Dendritic cell treated with granulocyte-macrophage colony-stimulating factor and Interleukin-4, amounts not matched to agents 40 ng/mL and 50 ng/mL, for 4 days (primary cell): ENCODE measurements around the gene MERTK.
"Not testable (repeated sequence)": the region's sequence is repeated elsewhere in the genome, so short reads cannot be mapped to it uniquely, and the experiment has no call there.

Experiments used
- H3K27ac Mint-ChIP-seq: one replicate; pipeline ENCODE4 v1.8.0; 2022; ENCODE audit warnings: mild to moderate bottlenecking, mixed read lengths
- H3K27me3 Mint-ChIP-seq: one replicate; pipeline ENCODE4 v1.8.0; 2022; ENCODE audit warnings: mild to moderate bottlenecking, mixed read lengths
- H3K36me3 Mint-ChIP-seq: one replicate; pipeline ENCODE4 v1.8.0; 2022; ENCODE audit warnings: low read depth, mixed read lengths
- H3K4me1 Mint-ChIP-seq: one replicate; pipeline ENCODE4 v1.8.0; 2022; ENCODE audit warnings: low read depth, mixed read lengths
- H3K4me3 Mint-ChIP-seq: one replicate; pipeline ENCODE4 v1.8.0; 2022; ENCODE audit warnings: mild to moderate bottlenecking, moderate library complexity, mixed read lengths
- H3K9me3 Mint-ChIP-seq: one replicate; pipeline ENCODE4 v1.8.0; 2022; ENCODE audit warnings: mixed read lengths
- intact Hi-C: fragments of 100-400 bp; cut with micrococcal nuclease; formaldehyde crosslinking; loops from one replicate; pipeline ENCODE4 v1.15.0; 2022

The MERTK gene

DNA sequence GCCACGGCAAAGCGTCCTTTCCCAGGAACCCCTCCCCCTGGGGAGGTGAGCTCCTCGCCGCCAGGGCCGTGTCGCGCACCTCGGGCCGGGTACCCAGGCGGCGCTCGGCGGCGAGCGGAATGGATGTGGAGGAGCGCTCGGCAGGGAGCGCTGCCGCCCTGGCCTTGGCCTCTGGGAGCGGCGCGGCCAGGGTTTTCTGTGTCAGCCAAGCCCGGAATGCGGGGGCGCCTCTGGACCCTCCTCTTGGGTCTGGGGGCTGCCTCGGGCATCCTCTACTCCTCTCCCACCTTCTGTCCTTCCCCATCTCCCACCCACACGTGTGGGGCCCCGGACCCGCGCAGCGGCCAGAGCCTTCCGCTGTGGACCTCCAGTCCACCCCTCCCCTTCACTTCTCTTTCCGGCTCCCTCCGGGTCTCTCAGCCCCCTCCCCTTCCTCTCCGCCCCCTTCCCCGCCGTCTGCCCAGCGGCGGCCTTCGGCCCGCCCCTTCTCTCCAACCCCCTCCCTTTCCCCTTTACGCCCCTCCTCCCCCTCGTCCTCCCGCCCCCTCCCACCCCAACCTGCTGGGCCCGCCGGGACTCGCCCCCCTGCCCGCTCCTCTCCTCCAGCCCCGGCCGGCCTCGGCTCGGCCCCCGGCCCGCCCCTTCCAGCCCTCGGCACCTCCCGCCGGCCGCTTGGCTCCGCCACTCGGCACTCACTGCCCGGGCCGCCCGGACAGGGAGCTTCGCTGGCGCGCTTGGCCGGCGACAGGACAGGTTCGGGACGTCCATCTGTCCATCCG lies at the start of gene MERTK:
MERTK (plus strand) TSS at position 684 of the 779 bp plus-strand sequence. CDS start 129 bp downstream, outside the sequence.
- no peaks in the 10 kb centered on the region for H3K9me3 Mint-ChIP-seq
- peaks cover 41% of the 10 kb centered on the region for H3K27me3 Mint-ChIP-seq
- peak within 1 kb of the TSS; percentile 80 for H3K27ac Mint-ChIP-seq
- intact Hi-C loops: no loop called here
- H3K36me3 Mint-ChIP-seq: no peaks in the 10 kb centered on the region
- peak within 1 kb of the TSS; percentile 80 for H3K4me3 Mint-ChIP-seq
- H3K4me1 Mint-ChIP-seq: peaks cover 39% of the 10 kb centered on the region

DNA sequence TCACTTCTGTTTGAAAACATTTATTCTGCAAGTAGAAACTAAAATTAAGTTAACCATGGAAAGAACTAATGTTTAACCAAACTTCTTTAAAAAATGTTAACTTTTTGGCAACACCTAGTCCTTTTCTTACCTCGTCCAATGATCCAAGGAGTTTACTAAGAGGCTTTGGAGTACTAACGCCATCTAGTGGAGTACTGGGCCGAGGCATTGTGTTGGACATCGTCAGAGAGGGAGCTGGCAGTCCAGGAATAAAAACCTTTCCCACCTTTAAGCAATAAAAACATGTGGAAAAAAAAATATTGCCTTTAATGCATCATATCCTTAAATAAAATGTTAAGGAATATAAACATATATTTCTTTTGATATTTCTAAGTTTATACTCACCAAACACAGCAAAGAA lies 47.8 kb upstream of the MERTK start:
- H3K9me3 Mint-ChIP-seq, intact Hi-C loops, H3K27me3 Mint-ChIP-seq, H3K4me1 Mint-ChIP-seq, H3K4me3 Mint-ChIP-seq, H3K27ac Mint-ChIP-seq: not testable (repeated sequence)
- H3K36me3 Mint-ChIP-seq: peaks cover 70% of the 10 kb centered on the region

DNA sequence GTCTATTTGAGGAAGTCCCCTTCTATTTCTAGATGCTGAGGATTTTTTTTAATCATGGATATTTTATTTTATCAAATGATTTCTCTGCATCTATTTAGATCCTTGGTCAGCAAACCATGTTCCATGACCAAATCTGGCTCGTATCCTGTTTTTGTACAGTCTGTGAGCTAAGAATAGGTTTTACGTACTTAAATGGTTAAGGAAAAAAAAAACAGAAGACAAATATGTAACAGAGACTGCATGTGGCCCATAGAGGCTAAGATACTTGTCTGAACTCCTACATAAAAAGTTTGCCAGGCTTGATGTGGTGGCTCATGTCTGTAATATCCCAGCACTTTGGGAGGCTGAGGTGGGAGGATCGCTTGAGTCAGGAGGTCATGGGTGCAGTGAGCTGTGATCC lies 45.9 kb upstream of the MERTK start:
- H3K27ac Mint-ChIP-seq, H3K4me3 Mint-ChIP-seq, H3K27me3 Mint-ChIP-seq, H3K4me1 Mint-ChIP-seq, H3K9me3 Mint-ChIP-seq, intact Hi-C loops: not testable (repeated sequence)
- H3K36me3 Mint-ChIP-seq: peaks cover 81% of the 10 kb centered on the region

DNA sequence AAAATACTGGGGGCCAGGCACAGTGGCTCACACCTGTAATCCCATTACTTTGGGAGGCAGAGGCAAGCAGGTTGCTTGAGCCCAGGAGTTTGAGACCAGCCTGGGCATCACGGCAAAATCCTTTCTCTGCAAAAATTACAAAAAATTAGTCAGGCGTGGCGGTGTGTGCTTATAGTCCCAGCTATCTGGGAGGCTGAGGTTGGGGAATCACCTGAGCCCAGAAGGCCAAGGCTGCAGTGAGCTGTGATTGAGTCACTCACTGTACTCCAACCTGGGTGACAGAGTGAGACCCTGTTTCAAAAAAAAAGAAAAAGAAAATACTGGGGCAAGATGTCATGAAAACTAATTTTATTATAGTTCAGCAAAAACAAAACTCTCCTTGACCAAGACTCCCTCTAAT lies 38.4 kb upstream of the MERTK start:
- H3K4me1 Mint-ChIP-seq, intact Hi-C loops, H3K4me3 Mint-ChIP-seq, H3K27ac Mint-ChIP-seq, H3K27me3 Mint-ChIP-seq, H3K9me3 Mint-ChIP-seq: not testable (repeated sequence)
- H3K36me3 Mint-ChIP-seq: peaks cover 60% of the 10 kb centered on the region

DNA sequence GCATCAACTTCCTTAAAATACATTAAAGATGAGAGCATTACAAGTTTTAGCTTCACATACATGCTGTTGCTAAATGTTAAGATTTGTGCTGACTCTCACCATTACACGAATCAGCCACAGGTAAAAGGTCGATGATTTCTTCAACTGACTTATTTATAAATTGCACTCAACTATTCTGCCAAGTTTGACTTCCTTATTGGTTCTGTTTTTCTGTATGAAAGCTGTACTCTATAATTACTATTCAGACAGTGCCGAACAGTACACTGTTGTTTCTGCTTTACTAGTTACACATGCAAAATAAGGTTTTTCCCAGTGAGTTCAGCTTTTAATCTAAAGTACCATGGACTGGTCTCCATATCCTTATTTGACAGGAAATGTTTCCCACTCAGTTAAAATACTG lies 33.3 kb upstream of the MERTK start:
- H3K27ac Mint-ChIP-seq, H3K27me3 Mint-ChIP-seq, H3K4me3 Mint-ChIP-seq, H3K4me1 Mint-ChIP-seq, intact Hi-C loops, H3K9me3 Mint-ChIP-seq: not testable (repeated sequence)
- peaks cover 55% of the 10 kb centered on the region for H3K36me3 Mint-ChIP-seq

- peaks cover 46% of the 10 kb centered on the region for H3K36me3 Mint-ChIP-seq
- H3K27me3 Mint-ChIP-seq, H3K9me3 Mint-ChIP-seq, intact Hi-C loops, H3K4me1 Mint-ChIP-seq, H3K4me3 Mint-ChIP-seq, H3K27ac Mint-ChIP-seq: not testable (repeated sequence)
Measured at GRCh38 chr2:111872806-111873205, 25.6 kb upstream of the MERTK start.

- peaks cover 11% of the 10 kb centered on the region for H3K4me1 Mint-ChIP-seq
- no peaks in the 10 kb centered on the region for H3K9me3 Mint-ChIP-seq
- H3K27me3 Mint-ChIP-seq: no peaks in the 10 kb centered on the region
- H3K4me3 Mint-ChIP-seq: peak within 1 kb of the TSS; percentile 92
- peak within 1 kb of the TSS; percentile 89 for H3K27ac Mint-ChIP-seq
- intact Hi-C loops: no loop called here
- H3K36me3 Mint-ChIP-seq: peaks cover 23% of the 10 kb centered on the region
Measured at GRCh38 chr2:111883661-111884591, 14.5 kb upstream of the MERTK start, which contains the start of gene ANAPC1. TSS of gene ANAPC1 (minus strand) at chr2:111884193. CDS start at chr2:111880825, 3,368 bp downstream.

GRCh38 chr2:111884592-111884964 lies 13.8 kb upstream of the MERTK start:
- Mint-ChIP-seq H3K4me1 (peaks cover 11% of the 10 kb centered on the region), H3K9me3 (no peaks in the 10 kb centered on the region), H3K4me3 (peak overlapping the region; percentile 92), H3K36me3 (peaks cover 20% of the 10 kb centered on the region), H3K27ac (peak overlapping the region; percentile 89), H3K27me3 (no peaks in the 10 kb centered on the region)
- intact Hi-C loops: no loop called here

DNA sequence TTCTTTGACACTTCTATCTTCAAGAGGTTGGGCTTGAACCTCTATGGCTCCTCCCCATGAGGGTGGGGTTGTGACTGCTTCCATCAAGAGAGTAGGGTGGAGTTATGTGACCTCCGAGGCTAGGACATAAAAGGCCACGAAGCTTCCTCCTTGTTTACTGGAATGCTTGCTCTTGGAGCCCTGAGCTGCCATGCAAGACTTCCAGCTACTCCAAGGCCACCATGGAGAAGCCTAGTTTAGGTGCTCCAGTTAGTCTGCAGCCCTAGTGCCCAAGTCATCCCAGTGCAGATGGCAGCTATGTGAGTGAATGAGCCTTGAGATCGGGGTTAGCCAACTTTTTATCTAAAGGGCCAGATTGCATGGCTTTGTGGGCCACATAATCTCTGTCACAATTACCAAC lies 2.4 kb upstream of the MERTK start:
- H3K4me1 Mint-ChIP-seq: peaks cover 30% of the 10 kb centered on the region
- intact Hi-C loops: no loop called here
- H3K4me3 Mint-ChIP-seq: no peak overlapping the region
- peak overlapping the region; percentile 52 for H3K27ac Mint-ChIP-seq
- H3K9me3 Mint-ChIP-seq: no peaks in the 10 kb centered on the region
- H3K27me3 Mint-ChIP-seq: peaks cover 35% of the 10 kb centered on the region
- no peaks in the 10 kb centered on the region for H3K36me3 Mint-ChIP-seq

DNA sequence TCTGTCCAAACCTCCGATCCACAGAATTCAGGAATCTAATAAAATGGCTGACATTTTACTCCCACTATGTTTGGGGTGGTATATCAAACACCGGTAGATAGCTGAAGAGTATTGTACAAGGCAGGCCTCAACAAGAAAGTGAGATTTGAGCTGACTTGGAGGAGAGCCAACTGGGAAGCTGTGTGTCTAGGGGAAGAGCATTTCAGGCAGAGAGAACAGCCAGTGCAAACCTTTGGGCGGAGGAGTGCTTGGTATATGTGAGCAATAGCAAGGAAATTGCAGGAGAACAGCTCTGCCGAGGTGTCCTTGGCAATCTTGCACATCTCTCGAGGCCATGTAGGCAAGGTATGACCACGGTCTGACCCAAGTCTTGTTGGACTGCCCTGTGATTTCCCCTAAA lies 1.8 kb upstream of the MERTK start:
- intact Hi-C loops: no loop called here
- no peak overlapping the region for H3K4me3 Mint-ChIP-seq
- H3K9me3 Mint-ChIP-seq: no peaks in the 10 kb centered on the region
- peaks cover 30% of the 10 kb centered on the region for H3K4me1 Mint-ChIP-seq
- H3K27me3 Mint-ChIP-seq: peaks cover 35% of the 10 kb centered on the region
- H3K36me3 Mint-ChIP-seq: no peaks in the 10 kb centered on the region
- H3K27ac Mint-ChIP-seq: peak overlapping the region; percentile 52

DNA sequence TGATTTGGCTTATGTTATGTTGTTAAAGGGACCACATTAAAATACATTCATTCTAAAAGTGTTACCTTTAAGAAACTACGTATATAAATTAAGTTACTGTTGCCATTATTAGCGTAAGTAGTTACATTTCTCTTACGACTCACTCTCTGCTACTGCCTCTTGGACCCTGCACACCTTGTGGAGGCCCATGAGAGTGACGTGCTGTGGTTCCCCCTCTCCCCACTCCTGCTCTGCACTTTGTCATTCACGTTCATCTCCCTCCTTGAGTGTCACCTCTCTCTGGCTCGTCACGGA lies 830 bp upstream of the MERTK start:
- peak overlapping the region; percentile 80 for H3K27ac Mint-ChIP-seq
- H3K4me1 Mint-ChIP-seq: peaks cover 35% of the 10 kb centered on the region
- intact Hi-C loops: no loop called here

GRCh38 chr2:111898703-111899514 lies 502 bp downstream of the MERTK start:
- H3K4me3 Mint-ChIP-seq: peak overlapping the region; percentile 74
- peaks cover 40% of the 10 kb centered on the region for H3K4me1 Mint-ChIP-seq
- peak overlapping the region; percentile 80 for H3K27ac Mint-ChIP-seq
- no peaks in the 10 kb centered on the region for H3K36me3 Mint-ChIP-seq
- no peaks in the 10 kb centered on the region for H3K9me3 Mint-ChIP-seq
- intact Hi-C loops: no loop called here
- peaks cover 41% of the 10 kb centered on the region for H3K27me3 Mint-ChIP-seq

More for the DNA sequence above, 830 bp upstream of the MERTK start:
- Mint-ChIP-seq H3K27me3 (peaks cover 38% of the 10 kb centered on the region), H3K36me3 (no peaks in the 10 kb centered on the region), H3K9me3 (no peaks in the 10 kb centered on the region), H3K4me3 (peak overlapping the region; percentile 80)

- H3K36me3 Mint-ChIP-seq: no peaks in the 10 kb centered on the region
- H3K27me3 Mint-ChIP-seq: peaks cover 39% of the 10 kb centered on the region
- intact Hi-C loops: no loop called here
- no peaks in the 10 kb centered on the region for H3K9me3 Mint-ChIP-seq
- H3K4me1 Mint-ChIP-seq: peaks cover 49% of the 10 kb centered on the region
- no peak overlapping the region for H3K4me3 Mint-ChIP-seq
- no peak overlapping the region for H3K27ac Mint-ChIP-seq
Measured at GRCh38 chr2:111900859-111901258, 2.5 kb downstream of the MERTK start.

GRCh38 chr2:111903516-111903915 lies 5.1 kb downstream of the MERTK start:
- H3K27me3 Mint-ChIP-seq: peaks cover 28% of the 10 kb centered on the region
- no peaks in the 10 kb centered on the region for H3K36me3 Mint-ChIP-seq
- H3K27ac Mint-ChIP-seq: no peak overlapping the region
- no peaks in the 10 kb centered on the region for H3K9me3 Mint-ChIP-seq
- intact Hi-C loops: no loop called here
- H3K4me1 Mint-ChIP-seq: peaks cover 53% of the 10 kb centered on the region
- H3K4me3 Mint-ChIP-seq: no peak overlapping the region
